Measurements from ENCODE around the gene CECR2. TPM values are rescaled to one million over a fixed set of nuclear protein-coding genes. Genes with fewer than 3 reads are reported as not detected.

CECR2 gene
- total RNA-seq, 1 experiment from 2014 or later, result not detected

DNA sequence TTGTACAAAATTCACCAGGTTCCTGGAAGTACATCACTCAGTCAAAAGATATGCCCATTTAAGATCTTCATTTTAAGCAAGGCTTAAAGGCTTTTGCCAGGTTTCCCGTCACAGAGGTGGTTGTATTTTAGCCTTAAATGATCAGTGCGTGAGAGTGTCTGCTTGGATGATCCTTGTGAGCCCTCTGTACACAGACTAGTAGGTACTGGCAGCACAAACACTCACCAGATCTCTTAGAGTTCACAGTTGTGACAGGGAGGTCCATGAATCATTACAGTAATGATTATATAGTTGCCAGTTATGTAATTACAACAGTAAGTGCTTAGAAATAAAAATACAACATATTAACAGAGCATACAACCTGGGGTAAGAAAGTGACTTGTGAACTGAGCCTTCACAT is 109.9 kb downstream of the CECR2 start:
- no TSS peak for BruUV-seq (replicated peaks)
- ATAC-seq, result no peak

DNA sequence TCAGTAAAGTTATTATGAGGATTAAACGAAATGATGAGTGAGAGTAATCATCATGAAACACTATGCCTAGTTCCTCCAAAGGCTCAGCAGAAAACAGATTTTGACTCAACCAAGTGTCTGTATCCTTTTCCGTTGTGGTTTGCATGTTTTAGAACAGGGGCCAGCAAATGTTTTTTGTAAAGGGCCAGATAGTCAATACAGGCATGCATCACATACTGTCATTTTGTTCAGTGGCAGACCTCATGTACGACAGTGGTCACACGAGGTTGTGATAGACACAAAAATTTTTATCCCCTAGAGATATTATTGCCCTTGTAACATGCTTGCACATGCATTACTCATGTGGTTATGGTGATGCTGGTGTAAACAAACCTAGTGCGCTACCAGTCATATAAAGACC is 112.2 kb downstream of the CECR2 start:
- Histone ChIP-seq H3F3A (ENCODE audit: low read length, unreplicated experiment) (no peaks in the 10 kb centered on the region), H3K4me1 (ENCODE audit: insufficient read depth, low read length) (no peaks in the 10 kb centered on the region), H3K79me2 (ENCODE audit: low read length) (no peaks in the 10 kb centered on the region), H3K27ac (ENCODE audit: low read length) (no peak overlapping the region), H3K36me3 (ENCODE audit: low read depth, low read length) (no peaks in the 10 kb centered on the region), H3K9me3 (ENCODE audit: low read length) (no peaks in the 10 kb centered on the region), H3K9me2 (replicated peaks; ENCODE audit: low read length) (no peaks in the 10 kb centered on the region), H3K4me3 (ENCODE audit: low read length) (no peak overlapping the region), H3K4me2 (ENCODE audit: low read length) (no peak overlapping the region), H2AFZ (ENCODE audit: low read length) (no peak overlapping the region), H3K9ac (ENCODE audit: low read length) (no peak overlapping the region), H4K20me1 (ENCODE audit: low read length) (no peaks in the 10 kb centered on the region), H3K27me3 (ENCODE audit: low read length) (peaks cover 66% of the 10 kb centered on the region)
- BruUV-seq (replicated peaks), result no TSS peak
- ChIA-PET CTCF (no interaction called here), POLR2A (ENCODE audit: unreplicated experiment) (no interaction called here)
- TF ChIP-seq EZH2 (IDR thresholded peaks at IDR 0.05; ENCODE audit: low read length, unreplicated experiment), result no peak
- TF ChIP-seq EZH2phosphoT487 (IDR thresholded peaks at IDR 0.05; ENCODE audit: borderline replicate concordance, low read length), result no peak
- TF ChIP-seq, protein P1, sequence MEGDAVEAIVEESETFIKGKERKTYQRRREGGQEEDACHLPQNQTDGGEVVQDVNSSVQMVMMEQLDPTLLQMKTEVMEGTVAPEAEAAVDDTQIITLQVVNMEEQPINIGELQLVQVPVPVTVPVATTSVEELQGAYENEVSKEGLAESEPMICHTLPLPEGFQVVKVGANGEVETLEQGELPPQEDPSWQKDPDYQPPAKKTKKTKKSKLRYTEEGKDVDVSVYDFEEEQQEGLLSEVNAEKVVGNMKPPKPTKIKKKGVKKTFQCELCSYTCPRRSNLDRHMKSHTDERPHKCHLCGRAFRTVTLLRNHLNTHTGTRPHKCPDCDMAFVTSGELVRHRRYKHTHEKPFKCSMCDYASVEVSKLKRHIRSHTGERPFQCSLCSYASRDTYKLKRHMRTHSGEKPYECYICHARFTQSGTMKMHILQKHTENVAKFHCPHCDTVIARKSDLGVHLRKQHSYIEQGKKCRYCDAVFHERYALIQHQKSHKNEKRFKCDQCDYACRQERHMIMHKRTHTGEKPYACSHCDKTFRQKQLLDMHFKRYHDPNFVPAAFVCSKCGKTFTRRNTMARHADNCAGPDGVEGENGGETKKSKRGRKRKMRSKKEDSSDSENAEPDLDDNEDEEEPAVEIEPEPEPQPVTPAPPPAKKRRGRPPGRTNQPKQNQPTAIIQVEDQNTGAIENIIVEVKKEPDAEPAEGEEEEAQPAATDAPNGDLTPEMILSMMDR (conservative IDR thresholded peaks at IDR 0.05; ENCODE audit: low read depth, low read length), result no peak
- DNase-seq, result no peak
- intact Hi-C loops (cut with micrococcal nuclease), result no loop called here
- no peak for ATAC-seq

More for the DNA sequence above, 109.9 kb downstream of the CECR2 start:
- Histone ChIP-seq H4K20me1 (ENCODE audit: low read length) (no peaks in the 10 kb centered on the region), H3F3A (ENCODE audit: low read length, unreplicated experiment) (no peaks in the 10 kb centered on the region), H3K9ac (ENCODE audit: low read length) (no peak overlapping the region), H2AFZ (ENCODE audit: low read length) (no peak overlapping the region), H3K4me3 (ENCODE audit: low read length) (no peak overlapping the region), H3K9me2 (replicated peaks; ENCODE audit: low read length) (no peaks in the 10 kb centered on the region), H3K4me2 (ENCODE audit: low read length) (no peak overlapping the region), H3K27me3 (ENCODE audit: low read length) (peaks cover 68% of the 10 kb centered on the region), H3K9me3 (ENCODE audit: low read length) (no peaks in the 10 kb centered on the region), H3K79me2 (ENCODE audit: low read length) (no peaks in the 10 kb centered on the region), H3K36me3 (ENCODE audit: low read depth, low read length) (no peaks in the 10 kb centered on the region), H3K27ac (ENCODE audit: low read length) (no peak overlapping the region), H3K4me1 (ENCODE audit: insufficient read depth, low read length) (no peaks in the 10 kb centered on the region)
- CTCF ChIA-PET, result no interaction called here
- intact Hi-C loops (cut with micrococcal nuclease), result no loop called here
- DNase-seq, result no peak
- TF ChIP-seq, protein P1 (conservative IDR thresholded peaks at IDR 0.05; ENCODE audit: low read depth, low read length), result no peak
- TF ChIP-seq EZH2 (IDR thresholded peaks at IDR 0.05; ENCODE audit: low read length, unreplicated experiment) (no peak), EZH2phosphoT487 (IDR thresholded peaks at IDR 0.05; ENCODE audit: borderline replicate concordance, low read length) (no peak)
- POLR2A ChIA-PET (ENCODE audit: unreplicated experiment), result no interaction called here

DNA sequence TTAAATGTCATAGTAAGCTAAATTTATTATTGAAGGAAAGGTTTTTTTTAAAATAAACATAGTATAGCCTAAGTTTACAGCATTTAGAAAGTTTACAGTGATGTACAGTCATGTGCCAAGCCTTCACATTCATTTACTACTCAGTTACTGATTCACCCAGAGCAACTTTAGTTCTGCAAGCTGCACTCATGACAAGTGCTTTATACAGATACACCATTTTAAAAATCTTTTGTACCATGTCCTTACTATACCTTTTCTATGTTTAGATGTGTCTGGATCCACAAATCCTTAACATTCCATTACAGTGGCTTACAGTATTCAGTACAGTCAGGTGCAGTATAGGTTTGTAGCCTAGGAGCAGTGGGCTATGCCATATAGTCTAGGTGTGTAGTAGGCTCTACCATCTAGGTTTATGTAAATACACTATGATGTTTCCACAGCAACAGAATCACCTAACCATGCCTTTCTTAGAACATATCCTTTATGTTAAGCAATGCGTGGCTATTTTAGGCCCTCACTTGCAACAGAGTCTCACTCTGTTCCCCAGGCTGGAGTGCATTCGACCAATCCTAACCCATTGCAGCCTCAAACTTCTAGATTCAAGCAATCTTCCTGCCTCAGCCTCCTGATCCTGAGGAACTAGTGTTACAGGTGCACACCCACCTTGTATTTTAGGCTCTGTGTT is 114.6 kb downstream of the CECR2 start:
- no TSS peak for BruUV-seq (replicated peaks)
- Histone ChIP-seq H3K27ac (ENCODE audit: low read length) (no peak overlapping the region), H3K9me2 (replicated peaks; ENCODE audit: low read length) (no peaks in the 10 kb centered on the region), H3K4me3 (ENCODE audit: low read length) (no peak overlapping the region), H3F3A (ENCODE audit: low read length, unreplicated experiment) (no peaks in the 10 kb centered on the region), H3K79me2 (ENCODE audit: low read length) (no peaks in the 10 kb centered on the region), H3K9ac (ENCODE audit: low read length) (no peak overlapping the region), H3K4me1 (ENCODE audit: insufficient read depth, low read length) (no peaks in the 10 kb centered on the region), H3K4me2 (ENCODE audit: low read length) (no peak overlapping the region), H3K27me3 (ENCODE audit: low read length) (peaks cover 51% of the 10 kb centered on the region), H3K9me3 (ENCODE audit: low read length) (no peaks in the 10 kb centered on the region), H4K20me1 (ENCODE audit: low read length) (no peaks in the 10 kb centered on the region), H2AFZ (ENCODE audit: low read length) (no peak overlapping the region), H3K36me3 (ENCODE audit: low read depth, low read length) (no peaks in the 10 kb centered on the region)
- DNase-seq (no peak), ATAC-seq (no peak)
- POLR2A ChIA-PET (ENCODE audit: unreplicated experiment), result no interaction called here
- no peak for TF ChIP-seq EZH2phosphoT487 (IDR thresholded peaks at IDR 0.05; ENCODE audit: borderline replicate concordance, low read length)
- TF ChIP-seq, protein P1 (conservative IDR thresholded peaks at IDR 0.05; ENCODE audit: low read depth, low read length), result no peak
- no peak for TF ChIP-seq EZH2 (IDR thresholded peaks at IDR 0.05; ENCODE audit: low read length, unreplicated experiment)
- CTCF ChIA-PET, result no interaction called here
- intact Hi-C loops (cut with micrococcal nuclease), result no loop called here
